ENCODE data around the gene CDH3. TPM values are rescaled to one million over a fixed set of nuclear protein-coding genes. Genes with fewer than 3 reads are reported as not detected.
A peak's percentile ranks its signal among the peaks of the same experiment; 100 is the strongest.

Gene CDH3
- 3.4 TPM for total RNA-seq
- long read RNA-seq, full-length matches to known transcripts = 4 of 7 reads
- long read RNA-seq, partial matches to known transcripts = 3 of 7 reads
- long read RNA-seq, other reads (novel, unspliced or antisense) = 0 of 7 reads

DNA sequence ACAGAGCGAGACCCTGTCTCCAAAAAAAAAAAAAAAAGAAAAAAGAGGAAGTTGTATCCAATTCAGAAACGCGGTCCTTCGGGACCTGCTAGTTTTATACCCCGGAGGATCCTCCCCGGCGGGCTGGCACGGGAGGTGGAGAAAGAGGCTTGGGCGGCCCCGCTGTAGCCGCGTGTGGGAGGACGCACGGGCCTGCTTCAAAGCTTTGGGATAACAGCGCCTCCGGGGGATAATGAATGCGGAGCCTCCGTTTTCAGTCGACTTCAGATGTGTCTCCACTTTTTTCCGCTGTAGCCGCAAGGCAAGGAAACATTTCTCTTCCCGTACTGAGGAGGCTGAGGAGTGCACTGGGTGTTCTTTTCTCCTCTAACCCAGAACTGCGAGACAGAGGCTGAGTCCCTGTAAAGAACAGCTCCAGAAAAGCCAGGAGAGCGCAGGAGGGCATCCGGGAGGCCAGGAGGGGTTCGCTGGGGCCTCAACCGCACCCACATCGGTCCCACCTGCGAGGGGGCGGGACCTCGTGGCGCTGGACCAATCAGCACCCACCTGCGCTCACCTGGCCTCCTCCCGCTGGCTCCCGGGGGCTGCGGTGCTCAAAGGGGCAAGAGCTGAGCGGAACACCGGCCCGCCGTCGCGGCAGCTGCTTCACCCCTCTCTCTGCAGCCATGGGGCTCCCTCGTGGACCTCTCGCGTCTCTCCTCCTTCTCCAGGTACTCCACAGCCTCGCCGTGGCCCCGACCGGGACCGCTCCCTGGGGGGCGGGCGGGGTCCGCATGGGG lies at the start of gene CDH3:
TSS of gene CDH3 (plus strand) at position 596 of the 779 bp plus-strand sequence. CDS start at position 666, 70 bp downstream.
- H3K27ac ChIP-seq = no peak within 1 kb of the TSS
- no peaks in the 10 kb centered on the region for H3K9me3 ChIP-seq
- peaks cover 68% of the 10 kb centered on the region for H3K27me3 ChIP-seq (ENCODE audit: low read depth)
- H3K4me3 ChIP-seq = peak within 1 kb of the TSS; percentile 53
- DNase-seq = peak; percentile 67
- intact Hi-C loops (cut with DNase I) = no loop called here
- H3K36me3 ChIP-seq = no peaks in the 10 kb centered on the region
- TF ChIP-seq, protein P1, sequence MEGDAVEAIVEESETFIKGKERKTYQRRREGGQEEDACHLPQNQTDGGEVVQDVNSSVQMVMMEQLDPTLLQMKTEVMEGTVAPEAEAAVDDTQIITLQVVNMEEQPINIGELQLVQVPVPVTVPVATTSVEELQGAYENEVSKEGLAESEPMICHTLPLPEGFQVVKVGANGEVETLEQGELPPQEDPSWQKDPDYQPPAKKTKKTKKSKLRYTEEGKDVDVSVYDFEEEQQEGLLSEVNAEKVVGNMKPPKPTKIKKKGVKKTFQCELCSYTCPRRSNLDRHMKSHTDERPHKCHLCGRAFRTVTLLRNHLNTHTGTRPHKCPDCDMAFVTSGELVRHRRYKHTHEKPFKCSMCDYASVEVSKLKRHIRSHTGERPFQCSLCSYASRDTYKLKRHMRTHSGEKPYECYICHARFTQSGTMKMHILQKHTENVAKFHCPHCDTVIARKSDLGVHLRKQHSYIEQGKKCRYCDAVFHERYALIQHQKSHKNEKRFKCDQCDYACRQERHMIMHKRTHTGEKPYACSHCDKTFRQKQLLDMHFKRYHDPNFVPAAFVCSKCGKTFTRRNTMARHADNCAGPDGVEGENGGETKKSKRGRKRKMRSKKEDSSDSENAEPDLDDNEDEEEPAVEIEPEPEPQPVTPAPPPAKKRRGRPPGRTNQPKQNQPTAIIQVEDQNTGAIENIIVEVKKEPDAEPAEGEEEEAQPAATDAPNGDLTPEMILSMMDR (IDR thresholded peaks at IDR 0.05) = no peak
- peaks cover 28% of the 10 kb centered on the region for H3K4me1 ChIP-seq
- ATAC-seq = peak; percentile 88 to 89

DNA sequence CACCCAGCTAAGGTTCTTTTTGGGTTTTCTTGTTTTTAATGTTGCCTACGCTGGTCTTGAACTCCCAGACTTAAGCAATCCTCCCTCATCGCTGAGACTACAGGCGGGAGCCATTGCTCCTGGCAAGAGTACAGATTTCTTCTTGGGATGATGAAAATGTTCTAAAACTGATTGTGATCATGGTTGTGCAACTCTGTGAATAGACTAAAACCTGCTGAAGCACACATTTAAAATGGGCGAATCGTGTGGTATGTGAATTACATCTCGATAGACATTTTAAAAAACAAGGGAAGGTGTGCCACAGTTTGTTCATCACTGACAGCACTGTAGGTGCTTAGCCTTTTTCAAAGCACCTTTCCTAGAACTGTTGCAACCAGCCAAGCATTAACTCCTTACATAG lies 48.8 kb upstream of the CDH3 start:
- no peaks in the 10 kb centered on the region for H3K27me3 ChIP-seq (ENCODE audit: low read depth)
- no peak overlapping the region for H3K4me3 ChIP-seq
- intact Hi-C loops (cut with DNase I) = no loop called here
- ATAC-seq (no peak), DNase-seq (no peak)
- no peaks in the 10 kb centered on the region for H3K36me3 ChIP-seq
- H3K4me1 ChIP-seq = no peaks in the 10 kb centered on the region
- TF ChIP-seq, protein P1 (IDR thresholded peaks at IDR 0.05) = no peak
- H3K9me3 ChIP-seq = no peaks in the 10 kb centered on the region
- H3K27ac ChIP-seq = no peak overlapping the region

DNA sequence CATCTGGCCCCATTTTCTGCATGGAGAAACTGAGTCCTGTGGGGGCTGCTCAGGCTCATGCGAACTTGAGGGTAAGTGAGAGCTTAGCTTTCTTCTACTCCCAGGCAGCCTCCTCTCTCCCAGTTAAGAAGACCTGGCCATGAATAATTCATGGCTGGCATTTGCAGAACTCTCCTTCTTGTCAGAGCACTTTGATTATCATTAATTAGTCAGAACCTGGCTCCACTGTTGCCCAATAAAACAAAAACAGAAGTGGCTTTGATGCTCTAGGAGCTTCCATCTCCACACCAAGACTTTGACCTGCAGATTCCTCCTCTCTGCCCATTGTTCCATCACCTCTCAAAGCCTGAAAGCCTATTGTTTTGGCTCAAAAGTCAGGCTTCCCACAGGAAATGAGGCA lies 45.5 kb upstream of the CDH3 start:
- intact Hi-C loops (cut with DNase I) = no loop called here

DNA sequence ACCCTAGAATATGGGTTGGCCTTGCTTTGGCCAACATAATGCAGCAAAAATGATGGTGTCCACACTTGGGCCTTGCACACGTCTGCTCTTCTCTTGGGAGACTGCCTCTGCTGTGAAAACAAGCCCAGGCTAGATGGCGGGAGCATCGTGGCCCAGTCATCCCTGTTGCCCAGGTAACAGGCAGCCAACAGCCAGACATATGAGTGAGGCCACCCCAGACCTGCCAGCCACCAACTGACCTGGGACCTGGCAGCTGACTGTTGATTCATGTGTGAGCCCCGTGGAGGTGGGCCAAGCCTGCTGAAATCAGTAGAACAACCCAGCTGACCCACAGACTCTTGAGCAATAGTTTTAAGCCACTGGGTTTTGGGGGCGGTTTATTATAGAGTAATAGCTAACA lies 39.4 kb upstream of the CDH3 start:
- Histone ChIP-seq H3K36me3 (no peaks in the 10 kb centered on the region), H3K9me3 (no peaks in the 10 kb centered on the region), H3K27ac (no peak overlapping the region), H3K4me1 (no peaks in the 10 kb centered on the region), H3K27me3 (ENCODE audit: low read depth) (no peaks in the 10 kb centered on the region), H3K4me3 (no peak overlapping the region)
- TF ChIP-seq, protein P1 (IDR thresholded peaks at IDR 0.05) = no peak
- ATAC-seq (no peak), DNase-seq (no peak)
- intact Hi-C loops (cut with DNase I) = no loop called here

More for the DNA sequence above, 45.5 kb upstream of the CDH3 start:
- DNase-seq = no peak
- H3K4me3 ChIP-seq = no peak overlapping the region
- H3K9me3 ChIP-seq = no peaks in the 10 kb centered on the region
- no peaks in the 10 kb centered on the region for H3K36me3 ChIP-seq
- TF ChIP-seq, protein P1 (IDR thresholded peaks at IDR 0.05) = no peak
- no peaks in the 10 kb centered on the region for H3K4me1 ChIP-seq
- ATAC-seq = no peak
- no peak overlapping the region for H3K27ac ChIP-seq
- no peaks in the 10 kb centered on the region for H3K27me3 ChIP-seq (ENCODE audit: low read depth)

DNA sequence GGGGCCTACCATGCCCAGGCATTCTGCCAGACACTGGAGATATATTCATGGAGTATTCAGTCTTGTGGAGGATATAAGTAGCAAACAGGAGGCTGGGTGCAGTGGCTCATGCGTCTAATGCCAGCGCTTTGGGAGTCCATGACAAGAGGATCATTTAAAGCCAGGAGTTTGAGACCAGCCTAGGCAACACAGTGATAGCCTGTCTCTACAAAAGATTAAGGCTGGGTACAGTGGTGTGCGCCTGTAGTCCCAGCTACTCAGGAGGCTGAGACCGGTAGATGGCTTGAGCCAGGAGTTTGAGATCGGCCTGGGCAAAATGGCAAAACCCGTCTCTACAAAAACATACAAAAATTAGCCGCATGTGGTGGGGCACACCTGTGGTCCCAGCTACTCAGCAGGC lies 37.7 kb upstream of the CDH3 start:
- TF ChIP-seq, protein P1 (IDR thresholded peaks at IDR 0.05) = no peak
- no peaks in the 10 kb centered on the region for H3K27me3 ChIP-seq (ENCODE audit: low read depth)
- ATAC-seq (no peak), DNase-seq (no peak)
- no peaks in the 10 kb centered on the region for H3K36me3 ChIP-seq
- H3K4me3 ChIP-seq = no peak overlapping the region
- intact Hi-C loops (cut with DNase I) = no loop called here
- no peaks in the 10 kb centered on the region for H3K9me3 ChIP-seq
- no peaks in the 10 kb centered on the region for H3K4me1 ChIP-seq
- no peak overlapping the region for H3K27ac ChIP-seq
